Ramos (cell line): Measurements from ENCODE around the gene PALLD.

Source experiments
- in situ Hi-C: fragments of 300-500 bp; cut with MboI; formaldehyde crosslinking; loops from one replicate; pipeline ENCODE4 v1.14.3; 2022; ENCODE audit warnings: low sequenced_read_pairs; ENCODE audit not compliant: unreplicated experiment

The PALLD gene

GRCh38 chr4:168613869-168614268 lies 117.0 kb downstream of the PALLD start:
- in situ Hi-C loops: no loop called here

GRCh38 chr4:168614281-168615057 lies 117.6 kb downstream of the PALLD start:
- in situ Hi-C loops: no loop called here

GRCh38 chr4:168615294-168616065 lies 118.6 kb downstream of the PALLD start:
- in situ Hi-C loops: no loop called here

- in situ Hi-C loops: no loop called here
Observed at GRCh38 chr4:168618577-168619265, 121.9 kb downstream of the PALLD start.

GRCh38 chr4:168619266-168619631 lies 122.4 kb downstream of the PALLD start:
- in situ Hi-C loops: no loop called here

GRCh38 chr4:168621806-168622589 lies 125.1 kb downstream of the PALLD start:
- in situ Hi-C loops: no loop called here

GRCh38 chr4:168622600-168622999 lies 125.7 kb downstream of the PALLD start:
- in situ Hi-C loops: no loop called here

GRCh38 chr4:168623011-168623410 lies 126.2 kb downstream of the PALLD start:
- in situ Hi-C loops: no loop called here

GRCh38 chr4:168623484-168623883 lies 126.6 kb downstream of the PALLD start:
- in situ Hi-C loops: no loop called here

GRCh38 chr4:168628251-168628650 lies 131.4 kb downstream of the PALLD start:
- in situ Hi-C loops: no loop called here

GRCh38 chr4:168629566-168629965 lies 132.7 kb downstream of the PALLD start:
- in situ Hi-C loops: no loop called here

GRCh38 chr4:168630445-168631187 lies 133.8 kb downstream of the PALLD start:
- in situ Hi-C loops: no loop called here

GRCh38 chr4:168631241-168632162 lies 134.7 kb downstream of the PALLD start:
- in situ Hi-C loops: no loop called here

- in situ Hi-C loops: no loop called here
Observed at GRCh38 chr4:168632301-168632725, 135.5 kb downstream of the PALLD start.

- in situ Hi-C loops: no loop called here
Observed at GRCh38 chr4:168633064-168633463, 136.2 kb downstream of the PALLD start.

GRCh38 chr4:168633496-168633895 lies 136.6 kb downstream of the PALLD start:
- in situ Hi-C loops: no loop called here

- in situ Hi-C loops: no loop called here
Observed at GRCh38 chr4:168634276-168634802, 137.5 kb downstream of the PALLD start.

- in situ Hi-C loops: no loop called here
Observed at GRCh38 chr4:168636040-168636439, 139.2 kb downstream of the PALLD start.
